ENCODE measurements around the gene CDH12. TPM values are rescaled to one million over a fixed set of nuclear protein-coding genes. Genes with fewer than 3 reads are reported as not detected.

CDH12 gene
- total and polyA plus RNA-seq, 4 donors = 0.02 to 0.33 (median 0.17) TPM; not detected in 1

- Histone ChIP-seq H3K4me1 (ENCODE audit: control insufficient read depth in 4 of 4, insufficient read depth in 4 of 4, low read length in 3 of 4) (no peaks in the 10 kb centered on the region), H3K9ac (ENCODE audit: low read depth in 1 of 2, low read length in 2 of 2) (no peak overlapping the region), H3K27ac (ENCODE audit: low read depth in 1 of 2, low read length in 2 of 2) (no peak overlapping the region), H3K9me3 (ENCODE audit: control insufficient read depth in 4 of 4, low read length in 3 of 4) (no peaks in the 10 kb centered on the region), H3K4me3 (ENCODE audit: low read depth in 1 of 3, low read length in 3 of 3) (no peak overlapping the region), H3K27me3 (ENCODE audit: control insufficient read depth in 4 of 4, insufficient read depth in 4 of 4, low read length in 3 of 4) (no peaks in the 10 kb centered on the region), H3K36me3 (ENCODE audit: control insufficient read depth in 4 of 4, insufficient read depth in 3 of 4, low read depth in 1 of 4, low read length in 3 of 4) (no peaks in the 10 kb centered on the region)
- no peak for DNase-seq (ENCODE audit: low spot score)
- TF ChIP-seq CTCF (IDR thresholded peaks at IDR 0.05; ENCODE audit: low read depth, low read length, missing input control) = no peak
- TF ChIP-seq ZBTB33 (IDR thresholded peaks at IDR 0.05) = no peak
- TF ChIP-seq REST (IDR thresholded peaks at IDR 0.05) = no peak
- no peak for TF ChIP-seq RXRA (IDR thresholded peaks at IDR 0.05)
- no peak for TF ChIP-seq GABPA (IDR thresholded peaks at IDR 0.05 in 1 of 2, conservative IDR thresholded peaks at IDR 0.05 in 1 of 2)
- TF ChIP-seq SP1 (IDR thresholded peaks at IDR 0.05) = no peak
- TF ChIP-seq MAX (IDR thresholded peaks at IDR 0.05) = no peak
- TF ChIP-seq ATF3 (IDR thresholded peaks at IDR 0.05) = no peak
- no peak for TF ChIP-seq NR2F2 (IDR thresholded peaks at IDR 0.05)
- TF ChIP-seq JUND (IDR thresholded peaks at IDR 0.05) = no peak
These were observed 462.3 kb downstream of the CDH12 start for GRCh38 chr5:22390888-22391287.

GRCh38 chr5:22372826-22373660 lies 480.1 kb downstream of the CDH12 start:
- 59% methylated on average over 1 of the region's 1 CpG for WGBS
- H3K27ac ChIP-seq (ENCODE audit: low read depth in 1 of 2, low read length in 2 of 2) = no peak overlapping the region
- no peaks in the 10 kb centered on the region for H3K4me1 ChIP-seq (ENCODE audit: control insufficient read depth in 4 of 4, insufficient read depth in 4 of 4, low read length in 3 of 4)
- DNase-seq (ENCODE audit: low spot score) = no peak
- no peaks in the 10 kb centered on the region for H3K9me3 ChIP-seq (ENCODE audit: control insufficient read depth in 4 of 4, low read length in 3 of 4)
- H3K36me3 ChIP-seq (ENCODE audit: control insufficient read depth in 4 of 4, insufficient read depth in 3 of 4, low read depth in 1 of 4, low read length in 3 of 4) = no peaks in the 10 kb centered on the region
- H3K9ac ChIP-seq (ENCODE audit: low read depth in 1 of 2, low read length in 2 of 2) = no peak overlapping the region
- H3K4me3 ChIP-seq (ENCODE audit: low read depth in 1 of 3, low read length in 3 of 3) = no peak overlapping the region
- no peaks in the 10 kb centered on the region for H3K27me3 ChIP-seq (ENCODE audit: control insufficient read depth in 4 of 4, insufficient read depth in 4 of 4, low read length in 3 of 4)
- TF ChIP-seq EGR1 (IDR thresholded peaks at IDR 0.05; ENCODE audit: low read depth in 2 of 2) (no peak), SP1 (IDR thresholded peaks at IDR 0.05) (no peak), JUND (IDR thresholded peaks at IDR 0.05) (no peak), FOXA1 (IDR thresholded peaks at IDR 0.05) (no peak), RXRA (IDR thresholded peaks at IDR 0.05) (no peak), MAX (IDR thresholded peaks at IDR 0.05) (no peak), REST (IDR thresholded peaks at IDR 0.05) (no peak), GABPA (IDR thresholded peaks at IDR 0.05 in 1 of 2, conservative IDR thresholded peaks at IDR 0.05 in 1 of 2) (no peak), NR2F2 (IDR thresholded peaks at IDR 0.05) (no peak), ZBTB33 (IDR thresholded peaks at IDR 0.05) (no peak), ATF3 (IDR thresholded peaks at IDR 0.05) (no peak), YY1 (IDR thresholded peaks at IDR 0.05) (no peak), RAD21 (IDR thresholded peaks at IDR 0.05) (no peak)
